HG02884 (cell line): ENCODE data around the gene PRKG1.
A peak's percentile ranks its signal among the peaks of the same experiment; 100 is the strongest.

ENCODE experiments used
- ATAC-seq: cut with Tn5 transposase; IDR thresholded peaks from one replicate; pipeline ENCODE4 v1.9.1; 2021; ENCODE audit warnings: mild to moderate bottlenecking, moderate library complexity; ENCODE audit not compliant: unreplicated experiment

PRKG1 gene

GRCh38 chr10:52074505-52075026 is 1000.3 kb downstream of the PRKG1 start:
- ATAC-seq, result no peak

- no peak for ATAC-seq
Observed at GRCh38 chr10:52077814-52078213, 1003.5 kb downstream of the PRKG1 start.

- ATAC-seq, result no peak
Observed at GRCh38 chr10:52078397-52078937, 1004.2 kb downstream of the PRKG1 start.

- peak; percentile 65 for ATAC-seq
Observed at GRCh38 chr10:52082307-52082706, 1008.0 kb downstream of the PRKG1 start.

GRCh38 chr10:52083422-52083821 is 1009.1 kb downstream of the PRKG1 start:
- no peak for ATAC-seq

- no peak for ATAC-seq
Observed at GRCh38 chr10:52092390-52092789, 1018.1 kb downstream of the PRKG1 start.

- ATAC-seq, result no peak
Observed at GRCh38 chr10:52098130-52098529, 1023.8 kb downstream of the PRKG1 start.

- no peak for ATAC-seq
Observed at GRCh38 chr10:52099026-52099600, 1024.8 kb downstream of the PRKG1 start.

- ATAC-seq, result no peak
Observed at GRCh38 chr10:52100011-52100547, 1025.8 kb downstream of the PRKG1 start.

GRCh38 chr10:52105301-52105700 is 1031.0 kb downstream of the PRKG1 start:
- no peak for ATAC-seq

GRCh38 chr10:52106011-52106410 is 1031.7 kb downstream of the PRKG1 start:
- ATAC-seq, result no peak

GRCh38 chr10:52106899-52107298 is 1032.6 kb downstream of the PRKG1 start:
- no peak for ATAC-seq

GRCh38 chr10:52108236-52108635 is 1033.9 kb downstream of the PRKG1 start:
- ATAC-seq, result no peak

- ATAC-seq, result no peak
Observed at GRCh38 chr10:52110576-52110975, 1036.3 kb downstream of the PRKG1 start.

GRCh38 chr10:52111101-52111891 is 1037.0 kb downstream of the PRKG1 start:
- no peak for ATAC-seq

GRCh38 chr10:52115823-52116222 is 1041.5 kb downstream of the PRKG1 start:
- ATAC-seq, result no peak

GRCh38 chr10:52119507-52119906 is 1045.2 kb downstream of the PRKG1 start:
- ATAC-seq, result no peak

GRCh38 chr10:52121688-52122087 is 1047.4 kb downstream of the PRKG1 start:
- ATAC-seq, result no peak

GRCh38 chr10:52128056-52128683 is 1053.9 kb downstream of the PRKG1 start:
- ATAC-seq, result no peak

GRCh38 chr10:52129410-52130178 is 1055.3 kb downstream of the PRKG1 start:
- no peak for ATAC-seq

GRCh38 chr10:52135101-52135500 is 1060.8 kb downstream of the PRKG1 start:
- ATAC-seq, result no peak
